ENCODE data around the gene ZNF441. TPM values are rescaled to one million over a fixed set of nuclear protein-coding genes. Genes with fewer than 3 reads are reported as not detected.

ZNF441 gene
- total RNA-seq, 2 experiments from 2014 or later, result 2.6 to 4.1 TPM

DNA sequence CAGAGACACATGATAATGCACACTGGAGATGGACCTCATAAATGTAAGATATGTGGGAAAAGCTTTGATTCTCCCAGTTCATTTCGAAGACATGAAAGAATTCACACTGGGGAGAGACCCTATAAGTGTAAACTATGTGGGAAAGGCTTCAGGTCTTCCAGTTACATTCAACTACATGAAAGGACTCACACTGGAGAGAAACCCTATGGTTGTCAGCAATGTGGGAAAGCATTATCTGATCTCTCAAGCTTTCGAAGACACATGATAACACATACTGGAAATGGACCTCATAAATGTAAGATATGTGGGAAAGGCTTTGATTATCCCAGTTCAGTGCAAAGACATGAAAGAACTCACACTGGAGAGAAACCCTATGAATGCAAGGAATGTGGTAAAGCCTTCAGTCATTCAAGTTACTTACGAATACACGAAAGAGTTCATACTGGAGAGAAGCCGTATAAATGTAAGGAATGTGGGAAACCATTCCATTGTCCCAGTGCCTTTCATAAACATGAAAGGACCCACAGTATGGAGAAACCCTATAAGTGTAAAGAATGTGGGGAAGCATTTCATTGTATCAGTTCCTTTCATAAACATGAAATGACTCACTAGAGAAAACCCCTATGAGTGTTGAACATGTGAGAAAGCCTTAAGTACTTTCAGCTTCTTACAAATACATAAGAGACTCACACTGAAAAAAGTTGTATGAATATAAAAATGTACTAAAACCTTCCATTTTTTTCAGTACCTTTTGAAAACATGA lies 14.7 kb downstream of the ZNF441 start:
- peaks cover 22% of the 10 kb centered on the region for H3K9me3 Mint-ChIP-seq
- POLR2A ChIA-PET, result no interaction called here
- peaks cover 89% of the 10 kb centered on the region for H3K36me3 Mint-ChIP-seq (ENCODE audit: low read depth)

DNA sequence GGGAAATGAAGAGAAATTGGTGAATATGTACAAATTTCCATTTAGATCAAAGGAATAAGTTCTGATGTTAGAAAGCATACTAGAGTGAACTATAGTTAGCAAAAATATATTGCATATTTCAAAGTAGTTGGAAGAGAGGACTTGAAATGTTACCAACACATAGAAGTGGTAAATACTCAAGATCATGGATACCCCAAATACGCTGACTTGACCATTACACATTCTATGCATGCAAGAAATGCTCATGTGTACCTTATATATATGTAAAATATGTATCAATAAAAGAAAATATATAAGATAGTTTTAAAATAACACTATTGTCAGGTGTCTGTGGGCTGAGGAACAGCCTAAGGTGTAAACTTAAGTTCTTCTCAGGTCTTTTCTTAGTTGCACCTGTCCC lies 17.0 kb downstream of the ZNF441 start:
- H3K9me3 Mint-ChIP-seq, result peaks cover 19% of the 10 kb centered on the region
- H3K36me3 ChIP-seq (ENCODE audit: insufficient read depth, low read length), result peaks cover 28% of the 10 kb centered on the region
- no peaks in the 10 kb centered on the region for H3K27me3 ChIP-seq (ENCODE audit: control insufficient read depth in 1 of 2, insufficient read depth in 2 of 2, low read length in 2 of 2)
- H3K36me3 Mint-ChIP-seq (ENCODE audit: low read depth), result peaks cover 75% of the 10 kb centered on the region
- POLR2A ChIA-PET, result no interaction called here
- no peak overlapping the region for H3K4me3 ChIP-seq (ENCODE audit: low read length)
- CTCF ChIA-PET, result no interaction called here
- intact Hi-C loops (cut with DNase I, micrococcal nuclease), result no loop called here
- H3K27ac Mint-ChIP-seq, result no peak overlapping the region
- peaks cover 44 to 90% of the 10 kb centered on the region in 2 experiments for H3K9me3 ChIP-seq (ENCODE audit: control insufficient read depth in 1 of 2, insufficient read depth in 1 of 2, low read length in 2 of 2)
- H3K27me3 Mint-ChIP-seq, result no peaks in the 10 kb centered on the region
- DNase-seq, result no peak
- no peak overlapping the region for H3K4me3 Mint-ChIP-seq
- H3K27ac ChIP-seq (ENCODE audit: low read depth in 1 of 2, low read length in 2 of 2), result no peak overlapping the region
- TF ChIP-seq, protein P1, sequence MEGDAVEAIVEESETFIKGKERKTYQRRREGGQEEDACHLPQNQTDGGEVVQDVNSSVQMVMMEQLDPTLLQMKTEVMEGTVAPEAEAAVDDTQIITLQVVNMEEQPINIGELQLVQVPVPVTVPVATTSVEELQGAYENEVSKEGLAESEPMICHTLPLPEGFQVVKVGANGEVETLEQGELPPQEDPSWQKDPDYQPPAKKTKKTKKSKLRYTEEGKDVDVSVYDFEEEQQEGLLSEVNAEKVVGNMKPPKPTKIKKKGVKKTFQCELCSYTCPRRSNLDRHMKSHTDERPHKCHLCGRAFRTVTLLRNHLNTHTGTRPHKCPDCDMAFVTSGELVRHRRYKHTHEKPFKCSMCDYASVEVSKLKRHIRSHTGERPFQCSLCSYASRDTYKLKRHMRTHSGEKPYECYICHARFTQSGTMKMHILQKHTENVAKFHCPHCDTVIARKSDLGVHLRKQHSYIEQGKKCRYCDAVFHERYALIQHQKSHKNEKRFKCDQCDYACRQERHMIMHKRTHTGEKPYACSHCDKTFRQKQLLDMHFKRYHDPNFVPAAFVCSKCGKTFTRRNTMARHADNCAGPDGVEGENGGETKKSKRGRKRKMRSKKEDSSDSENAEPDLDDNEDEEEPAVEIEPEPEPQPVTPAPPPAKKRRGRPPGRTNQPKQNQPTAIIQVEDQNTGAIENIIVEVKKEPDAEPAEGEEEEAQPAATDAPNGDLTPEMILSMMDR (IDR thresholded peaks at IDR 0.05), result no peak
- H3K4me1 Mint-ChIP-seq (ENCODE audit: low read depth), result no peaks in the 10 kb centered on the region
- no peaks in the 10 kb centered on the region for H3K4me1 ChIP-seq (ENCODE audit: insufficient read depth, low read length)
- no peak for ATAC-seq (ENCODE audit: poor library complexity)

More for the DNA sequence above, 14.7 kb downstream of the ZNF441 start:
- no peaks in the 10 kb centered on the region for H3K27me3 Mint-ChIP-seq
- DNase-seq, result no peak
- no peak overlapping the region for H3K4me3 Mint-ChIP-seq
- Histone ChIP-seq H3K36me3 (ENCODE audit: insufficient read depth, low read length) (peaks cover 46% of the 10 kb centered on the region), H3K4me1 (ENCODE audit: insufficient read depth, low read length) (no peaks in the 10 kb centered on the region), H3K4me3 (ENCODE audit: low read length) (no peak overlapping the region), H3K27me3 (ENCODE audit: control insufficient read depth in 1 of 2, insufficient read depth in 2 of 2, low read length in 2 of 2) (no peaks in the 10 kb centered on the region), H3K9me3 (ENCODE audit: control insufficient read depth in 1 of 2, insufficient read depth in 1 of 2, low read length in 2 of 2) (peaks cover 42 to 89% of the 10 kb centered on the region in 2 experiments), H3K27ac (ENCODE audit: low read depth in 1 of 2, low read length in 2 of 2) (no peak overlapping the region)
- TF ChIP-seq, protein P1 (IDR thresholded peaks at IDR 0.05), result no peak
- H3K27ac Mint-ChIP-seq, result no peak overlapping the region
- no peaks in the 10 kb centered on the region for H3K4me1 Mint-ChIP-seq (ENCODE audit: low read depth)
- intact Hi-C loops (cut with DNase I, micrococcal nuclease), result no loop called here
- no peak for ATAC-seq (ENCODE audit: poor library complexity)
- CTCF ChIA-PET, result no interaction called here

DNA sequence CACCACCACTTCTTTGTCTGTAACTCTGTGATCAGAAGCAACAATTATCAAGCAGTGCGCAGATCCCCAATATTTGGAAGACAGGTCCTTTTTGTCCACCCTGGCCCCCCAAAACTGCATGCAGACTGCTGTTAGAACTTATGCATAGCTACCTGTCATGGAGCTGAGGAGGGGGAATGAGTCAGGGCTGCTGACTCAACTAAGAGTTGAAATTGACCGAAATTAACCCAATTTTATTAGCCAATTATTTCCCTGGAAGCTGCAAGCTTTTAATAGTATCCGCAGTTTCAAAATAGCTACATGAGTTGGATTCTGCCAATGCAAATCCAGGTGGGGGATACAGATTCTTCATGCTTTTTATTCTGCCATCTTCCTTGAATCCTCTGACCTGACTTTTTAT lies 17.6 kb downstream of the ZNF441 start:
- intact Hi-C loops (cut with DNase I, micrococcal nuclease), result no loop called here
- Histone ChIP-seq H3K4me3 (ENCODE audit: low read length) (no peak overlapping the region), H3K36me3 (ENCODE audit: insufficient read depth, low read length) (peaks cover 23% of the 10 kb centered on the region), H3K27me3 (ENCODE audit: control insufficient read depth in 1 of 2, insufficient read depth in 2 of 2, low read length in 2 of 2) (no peaks in the 10 kb centered on the region), H3K9me3 (ENCODE audit: control insufficient read depth in 1 of 2, insufficient read depth in 1 of 2, low read length in 2 of 2) (peaks cover 38 to 90% of the 10 kb centered on the region in 2 experiments), H3K27ac (ENCODE audit: low read depth in 1 of 2, low read length in 2 of 2) (no peak overlapping the region), H3K4me1 (ENCODE audit: insufficient read depth, low read length) (no peaks in the 10 kb centered on the region)
- peaks cover 69% of the 10 kb centered on the region for H3K36me3 Mint-ChIP-seq (ENCODE audit: low read depth)
- no peak overlapping the region for H3K27ac Mint-ChIP-seq
- peaks cover 19% of the 10 kb centered on the region for H3K9me3 Mint-ChIP-seq
- TF ChIP-seq, protein P1 (IDR thresholded peaks at IDR 0.05), result no peak
- ATAC-seq (ENCODE audit: poor library complexity) (no peak), DNase-seq (no peak)
- no peaks in the 10 kb centered on the region for H3K27me3 Mint-ChIP-seq
- no peaks in the 10 kb centered on the region for H3K4me1 Mint-ChIP-seq (ENCODE audit: low read depth)
- CTCF ChIA-PET, result no interaction called here
- H3K4me3 Mint-ChIP-seq, result no peak overlapping the region
- POLR2A ChIA-PET, result no interaction called here

All from CD4-positive, alpha-beta T cell (primary cell).